H7 (cell line): ENCODE measurements around the gene CXorf51B. TPM values are rescaled to one million over a fixed set of nuclear protein-coding genes. Genes with fewer than 3 reads are reported as not detected.
"Not testable (repeated sequence)": the region's sequence is repeated elsewhere in the genome, so short reads cannot be mapped to it uniquely, and the experiment has no call there.

Experiments
- DNase-seq: peaks from one replicate; pipeline ENCODE4 v3.0.0; 2012
- H3K27me3 ChIP-seq: 2 replicates; pipeline ENCODE4 v1.6.0; 2011; ENCODE audit warnings: mild to moderate bottlenecking, low read length; ENCODE audit not compliant: control insufficient read depth, insufficient read depth
- H3K36me3 ChIP-seq: replicated peaks from 2 replicates; pipeline ENCODE4 v1.5.1; 2011; ENCODE audit warnings: low read length; ENCODE audit not compliant: control insufficient read depth, insufficient read depth
- H3K4me3 ChIP-seq: 2 replicates; pipeline ENCODE4 v1.5.1; 2011; ENCODE audit warnings: low read depth, mild to moderate bottlenecking, control low read depth, low read length, moderate library complexity; ENCODE audit not compliant: insufficient read depth
- total RNA-seq: library from RNA; depleted of rRNA; stranded (reverse); fragments of >200 nt; shearing (Covaris generic); gene quantifications from 2 replicates; pipeline ENCODE4 v1.2.3, GENCODE V29; 2014; rRNA removed

Gene CXorf51B
- not detected in 2 replicates for total RNA-seq

GRCh38 chrX:146809471-146809870, at the start of gene CXorf51B:
Gene CXorf51B (plus strand): TSS chrX:146809771. CDS start chrX:146809792, 21 bp downstream.
- H3K4me3 ChIP-seq, H3K36me3 ChIP-seq, H3K27me3 ChIP-seq, DNase-seq: not testable (repeated sequence)

- not testable (repeated sequence) for H3K4me3 ChIP-seq, H3K36me3 ChIP-seq
Observed at GRCh38 chrX:146814644-146815043, 5.1 kb downstream of the CXorf51B start, which contains the start of gene CXorf51A. Gene CXorf51A (minus strand): TSS chrX:146814744. CDS start chrX:146814723, 21 bp downstream.

GRCh38 chrX:146831994-146832393, 22.4 kb downstream of the CXorf51B start:
- Histone ChIP-seq H3K4me3 (no peak overlapping the region), H3K36me3 (no peaks in the 10 kb centered on the region), H3K27me3 (no peaks in the 10 kb centered on the region)
- no peak for DNase-seq

More at GRCh38 chrX:146814644-146815043, 5.1 kb downstream of the CXorf51B start, which contains the start of gene CXorf51A:
- DNase-seq, H3K27me3 ChIP-seq: not testable (repeated sequence)

- Histone ChIP-seq H3K4me3 (no peak overlapping the region), H3K27me3 (no peaks in the 10 kb centered on the region), H3K36me3 (no peaks in the 10 kb centered on the region)
- no peak for DNase-seq
Observed at GRCh38 chrX:146854281-146854680, 44.7 kb downstream of the CXorf51B start.

Other genes starting within 250 kb of the CXorf51B start
- not detected in 2 replicates for gene CXorf51A, start 5.0 kb downstream of the CXorf51B start, total RNA-seq